Measurements from ENCODE around the gene CRHR1. TPM values are rescaled to one million over a fixed set of nuclear protein-coding genes. Genes with fewer than 3 reads are reported as not detected.

Gene CRHR1
- total RNA-seq, 4 donors from 2014 or later: not detected

GRCh38 chr17:45834471-45835396 lies 50.6 kb downstream of the CRHR1 start:
- TF ChIP-seq CTCF (IDR thresholded peaks at IDR 0.05) (no peak), POLR2A (IDR thresholded peaks at IDR 0.05) (no peak)
- H3K9me3 ChIP-seq: no peaks in the 10 kb centered on the region
- H3K4me3 ChIP-seq (replicated peaks in 1 of 3): no peak overlapping the region
- H3K27me3 ChIP-seq: no peaks in the 10 kb centered on the region
- WGBS, 2 donors: 85 to 89% methylated on average over 20 to 24 of the region's 26 CpGs
- H3K27ac ChIP-seq: no peak overlapping the region
- no peaks in the 10 kb centered on the region for H3K4me1 ChIP-seq
- intact Hi-C loops (cut with DNase I): loop anchor here (5.0 to 10.0 kb wide), 2 partner anchors 112 to 440 kb away; no protein-coding TSS in a partner anchor
- DNase-seq: no peak
- no peaks in the 10 kb centered on the region for H3K36me3 ChIP-seq

- Histone ChIP-seq H3K4me3 (replicated peaks in 1 of 3) (no peak overlapping the region), H3K27ac (no peak overlapping the region), H3K36me3 (no peaks in the 10 kb centered on the region), H3K27me3 (no peaks in the 10 kb centered on the region), H3K4me1 (no peaks in the 10 kb centered on the region), H3K9me3 (no peaks in the 10 kb centered on the region)
- no peak for TF ChIP-seq POLR2A (IDR thresholded peaks at IDR 0.05)
- TF ChIP-seq CTCF (IDR thresholded peaks at IDR 0.05): no peak
- WGBS, 2 donors: 80 to 91% methylated on average over 5 of the region's 5 CpGs
- intact Hi-C loops (cut with DNase I): loop anchor here (10.0 kb wide), 1 partner anchor 441 kb away; no protein-coding TSS in a partner anchor
- DNase-seq: no peak
Observed at GRCh38 chr17:45835481-45835880, 51.4 kb downstream of the CRHR1 start.

- Histone ChIP-seq H3K9me3 (no peaks in the 10 kb centered on the region), H3K4me1 (no peaks in the 10 kb centered on the region), H3K4me3 (replicated peaks in 1 of 3) (no peak overlapping the region), H3K27ac (no peak overlapping the region), H3K36me3 (no peaks in the 10 kb centered on the region), H3K27me3 (no peaks in the 10 kb centered on the region)
- intact Hi-C loops (cut with DNase I): loop anchor here (10.0 kb wide), 1 partner anchor 442 kb away; no protein-coding TSS in a partner anchor
- WGBS, 2 donors: 58 to 60% methylated on average over 17 to 19 of the region's 20 CpGs
- DNase-seq: no peak
- no peak for TF ChIP-seq POLR2A (IDR thresholded peaks at IDR 0.05)
- no peak for TF ChIP-seq CTCF (IDR thresholded peaks at IDR 0.05)
Observed at GRCh38 chr17:45836047-45837044, 52.2 kb downstream of the CRHR1 start.

- no peaks in the 10 kb centered on the region for H3K9me3 ChIP-seq
- no peak for DNase-seq
- no peak overlapping the region for H3K27ac ChIP-seq
- H3K36me3 ChIP-seq: no peaks in the 10 kb centered on the region
- 49 to 55% methylated on average over 10 of the region's 10 CpGs for WGBS, 2 donors
- no peaks in the 10 kb centered on the region for H3K27me3 ChIP-seq
- intact Hi-C loops (cut with DNase I): loop anchor here (10.0 kb wide), 1 partner anchor 442 kb away; no protein-coding TSS in a partner anchor
- no peak overlapping the region for H3K4me3 ChIP-seq (replicated peaks in 1 of 3)
- no peaks in the 10 kb centered on the region for H3K4me1 ChIP-seq
- TF ChIP-seq POLR2A (IDR thresholded peaks at IDR 0.05) (no peak), CTCF (IDR thresholded peaks at IDR 0.05) (no peak)
Observed at GRCh38 chr17:45837187-45837586, 53.1 kb downstream of the CRHR1 start.

Measured in thyroid gland (tissue), 4 donors.